OCI-LY7 (cell line): ENCODE data around the gene EPO.

ENCODE experiments used
- EZH2phosphoT487 ChIP-seq: fragments of 200-600 bp; sonication (generic); IDR thresholded peaks from 2 replicates; pipeline ENCODE4 v1.6.1; 2018; ENCODE audit warnings: low read depth, borderline replicate concordance, mild to moderate bottlenecking, mixed run types, antibody characterized with exemption, low read length, moderate library complexity, mixed read lengths
- TF ChIP-seq, protein P1 (sequence below): fragments of 200-600 bp; sonication (generic); conservative IDR thresholded peaks from 2 replicates; pipeline ENCODE4 v1.5.1; 2014; ENCODE audit warnings: mild to moderate bottlenecking, antibody characterized with exemption, low read length, moderate library complexity, mixed read lengths

DNA sequence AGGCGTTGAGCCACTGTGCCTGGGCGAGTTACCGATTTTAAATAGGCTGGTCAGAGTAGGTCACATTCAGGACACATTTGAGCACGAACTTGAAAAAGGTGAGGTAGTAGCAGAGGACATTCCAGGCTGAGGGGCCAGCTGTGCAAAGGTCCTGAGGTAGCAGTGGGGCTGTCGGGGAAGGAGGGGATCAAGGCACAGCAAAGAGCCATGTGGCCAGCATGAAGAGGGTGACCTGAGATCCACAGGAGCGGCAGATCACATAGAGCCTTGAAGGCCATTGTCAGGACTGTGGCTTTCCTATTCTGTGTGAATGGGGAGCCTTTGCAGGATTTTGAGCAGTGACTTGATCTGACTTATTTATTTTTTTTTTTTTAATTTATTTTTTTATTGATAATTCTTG, 19.7 kb downstream of the EPO start:
- TF ChIP-seq, protein P1, sequence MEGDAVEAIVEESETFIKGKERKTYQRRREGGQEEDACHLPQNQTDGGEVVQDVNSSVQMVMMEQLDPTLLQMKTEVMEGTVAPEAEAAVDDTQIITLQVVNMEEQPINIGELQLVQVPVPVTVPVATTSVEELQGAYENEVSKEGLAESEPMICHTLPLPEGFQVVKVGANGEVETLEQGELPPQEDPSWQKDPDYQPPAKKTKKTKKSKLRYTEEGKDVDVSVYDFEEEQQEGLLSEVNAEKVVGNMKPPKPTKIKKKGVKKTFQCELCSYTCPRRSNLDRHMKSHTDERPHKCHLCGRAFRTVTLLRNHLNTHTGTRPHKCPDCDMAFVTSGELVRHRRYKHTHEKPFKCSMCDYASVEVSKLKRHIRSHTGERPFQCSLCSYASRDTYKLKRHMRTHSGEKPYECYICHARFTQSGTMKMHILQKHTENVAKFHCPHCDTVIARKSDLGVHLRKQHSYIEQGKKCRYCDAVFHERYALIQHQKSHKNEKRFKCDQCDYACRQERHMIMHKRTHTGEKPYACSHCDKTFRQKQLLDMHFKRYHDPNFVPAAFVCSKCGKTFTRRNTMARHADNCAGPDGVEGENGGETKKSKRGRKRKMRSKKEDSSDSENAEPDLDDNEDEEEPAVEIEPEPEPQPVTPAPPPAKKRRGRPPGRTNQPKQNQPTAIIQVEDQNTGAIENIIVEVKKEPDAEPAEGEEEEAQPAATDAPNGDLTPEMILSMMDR = no peak
- TF ChIP-seq EZH2phosphoT487 = no peak
